Breast epithelium (tissue), 3 donors: ENCODE data around the gene HAGH.

Experiments
- POLR2A ChIP-seq: fragments of 450-650 bp; IDR thresholded peaks from one replicate; pipeline ENCODE4 v1.6.1; 2016; ENCODE audit warnings: antibody characterized with exemption, mild to moderate bottlenecking, moderate library complexity
- TF ChIP-seq, protein P1 (sequence below), 3 donors: fragments of 450-650 bp; IDR thresholded peaks; one replicate each; pipeline ENCODE4 v1.5.1; 2016 to 2017; ENCODE audit warnings: antibody characterized with exemption in 3 of 3, mild to moderate bottlenecking in 3 of 3, moderate library complexity in 3 of 3

DNA sequence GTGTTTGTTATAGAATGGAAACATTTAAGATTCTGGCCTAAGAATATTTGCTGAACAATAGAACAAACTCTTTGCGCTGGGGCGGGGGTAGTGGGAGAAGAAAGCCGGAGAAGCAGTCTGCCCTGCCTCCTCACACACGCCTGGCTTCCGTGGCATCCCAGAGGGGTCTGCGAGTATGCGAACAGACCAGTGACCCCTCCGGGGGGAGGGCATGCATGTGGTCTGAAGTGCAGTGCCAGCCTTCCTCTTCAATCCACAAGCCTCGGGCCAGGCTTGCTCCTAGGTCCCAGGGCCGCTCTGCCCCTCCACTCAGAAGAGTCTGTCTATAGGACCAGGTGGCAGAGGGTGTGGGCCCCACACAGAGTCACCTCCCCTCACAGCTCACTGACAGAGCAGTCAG is 19.0 kb downstream of the HAGH start:
- no peak for TF ChIP-seq POLR2A
- TF ChIP-seq, protein P1, sequence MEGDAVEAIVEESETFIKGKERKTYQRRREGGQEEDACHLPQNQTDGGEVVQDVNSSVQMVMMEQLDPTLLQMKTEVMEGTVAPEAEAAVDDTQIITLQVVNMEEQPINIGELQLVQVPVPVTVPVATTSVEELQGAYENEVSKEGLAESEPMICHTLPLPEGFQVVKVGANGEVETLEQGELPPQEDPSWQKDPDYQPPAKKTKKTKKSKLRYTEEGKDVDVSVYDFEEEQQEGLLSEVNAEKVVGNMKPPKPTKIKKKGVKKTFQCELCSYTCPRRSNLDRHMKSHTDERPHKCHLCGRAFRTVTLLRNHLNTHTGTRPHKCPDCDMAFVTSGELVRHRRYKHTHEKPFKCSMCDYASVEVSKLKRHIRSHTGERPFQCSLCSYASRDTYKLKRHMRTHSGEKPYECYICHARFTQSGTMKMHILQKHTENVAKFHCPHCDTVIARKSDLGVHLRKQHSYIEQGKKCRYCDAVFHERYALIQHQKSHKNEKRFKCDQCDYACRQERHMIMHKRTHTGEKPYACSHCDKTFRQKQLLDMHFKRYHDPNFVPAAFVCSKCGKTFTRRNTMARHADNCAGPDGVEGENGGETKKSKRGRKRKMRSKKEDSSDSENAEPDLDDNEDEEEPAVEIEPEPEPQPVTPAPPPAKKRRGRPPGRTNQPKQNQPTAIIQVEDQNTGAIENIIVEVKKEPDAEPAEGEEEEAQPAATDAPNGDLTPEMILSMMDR (IDR thresholded peaks at IDR 0.05) = no peak
